Kidney (tissue), 14 donors: Measurements from ENCODE around the gene AXIN1. TPM values are rescaled to one million over a fixed set of nuclear protein-coding genes. Genes with fewer than 3 reads are reported as not detected.

Source experiments
- DNase-seq, 5 donors: peaks; one replicate each; pipeline ENCODE4 v3.0.0-alpha.2; 2013 to 2020
- FAIRE-seq: peaks from 2 replicates; lab custom pipeline; 2012; peaks lifted over from hg19 to GRCh38; lab: Jason Lieb, UNC
- H3K27ac ChIP-seq, 2 donors: one replicate each; pipeline ENCODE4 v1.7.0; 2013; ENCODE audit warnings: low read depth in 2 of 2, low read length in 2 of 2, inconsistent platforms in 1 of 2
- H3K27me3 ChIP-seq: one replicate; pipeline ENCODE4 v1.7.1; 2013; ENCODE audit warnings: low read length, inconsistent platforms; ENCODE audit not compliant: control insufficient read depth, insufficient read depth
- H3K36me3 ChIP-seq, 3 donors: one replicate each; pipeline versions ENCODE4 v1.7.0 to v1.7.1; 2013; ENCODE audit warnings: low read length in 3 of 3, control low read depth in 1 of 3, inconsistent platforms in 1 of 3; ENCODE audit not compliant: insufficient read depth in 3 of 3, control insufficient read depth in 2 of 3
- H3K4me1 ChIP-seq, 3 donors: one replicate each; pipeline versions ENCODE4 v1.7.0 to v1.7.1; 2013; ENCODE audit warnings: low read length in 3 of 3, inconsistent platforms in 1 of 3, low read depth in 1 of 3; ENCODE audit not compliant: control insufficient read depth in 2 of 3, insufficient read depth in 2 of 3
- H3K4me3 ChIP-seq, 3 donors: one replicate each; pipeline versions ENCODE4 v1.7.0 to v1.8.1; 2013; ENCODE audit warnings: low read length in 3 of 3, control low read depth in 1 of 3, inconsistent platforms in 1 of 3
- H3K9ac ChIP-seq, 3 donors: one replicate each; pipeline versions ENCODE4 v1.7.0 to v1.7.1; 2013; ENCODE audit warnings: low read length in 3 of 3, control low read depth in 1 of 3, inconsistent platforms in 1 of 3
- H3K9me3 ChIP-seq, 3 donors: one replicate each; pipeline versions ENCODE4 v1.7.0 to v1.7.1; 2013; ENCODE audit warnings: low read length in 3 of 3, control low read depth in 1 of 3, inconsistent platforms in 1 of 3; ENCODE audit not compliant: control insufficient read depth in 2 of 3, insufficient read depth in 1 of 3
- CTCF ChIP-seq: IDR thresholded peaks from 3 replicates; pipeline ENCODE4 v1.5.1; 2012; ENCODE audit warnings: mild to moderate bottlenecking, moderate library complexity, borderline replicate concordance; ENCODE audit not compliant: insufficient read depth; ENCODE audit errors: extremely low read depth
- intact Hi-C: fragments of 100-400 bp; cut with DNase I; formaldehyde crosslinking; loops from one replicate; pipeline ENCODE4 v1.11.1; 2022
- polyA plus RNA-seq: library from polyadenylated mRNA; stranded (reverse); fragments of 350-450 nt; fragmentation: Illumina TruSeq; extraction: RNeasy Lipid Tissue Mini Kit (QIAGEN cat#74804); gene quantifications from one replicate; pipeline ENCODE4 v1.2.3, GENCODE V29; 2014; ENCODE audit warnings: low read depth, low replicate concordance; ENCODE audit not compliant: insufficient read depth
- total RNA-seq: library from RNA; stranded (reverse); fragmentation: NEBNext Ultra II Directional; extraction: Animal tissue kit (Norgen Biotek cat#: 25700); gene quantifications from one replicate; pipeline ENCODE4 v1.2.1, GENCODE V29; 2021
- donor health status: control.
- donor health status: control.
- donor health status: control.
- donor health status: control.
- donor health status: control.
- donor health status: DM: yes; HTN: yes; CAD: no.
- donor health status: Normal renal cell carcinoma (clear cell type).

AXIN1 gene
- total and polyA plus RNA-seq, 2 donors from 2014 or later = 9.7 to 24.6 TPM

GRCh38 chr16:316741-317464 lies 35.6 kb downstream of the AXIN1 start:
- TF ChIP-seq CTCF = no peak
- DNase-seq = no peak
- H3K27ac ChIP-seq = no peak overlapping the region
- peaks cover 0 to 14% (median 7%) of the 10 kb centered on the region in 3 donors for H3K36me3 ChIP-seq
- intact Hi-C loops = no loop called here
- no peaks in the 10 kb centered on the region for H3K9me3 ChIP-seq
- no peak overlapping the region for H3K9ac ChIP-seq
- no peak overlapping the region for H3K4me3 ChIP-seq
- no peaks in the 10 kb centered on the region for H3K4me1 ChIP-seq
- H3K27me3 ChIP-seq = no peaks in the 10 kb centered on the region
- no peak for FAIRE-seq

- no peak for DNase-seq
Measured at GRCh38 chr16:314795-315299, 37.7 kb downstream of the AXIN1 start.

GRCh38 chr16:314351-314750 lies 38.2 kb downstream of the AXIN1 start:
- FAIRE-seq (no peak), DNase-seq (no peak)
- TF ChIP-seq CTCF = no peak

More at GRCh38 chr16:314795-315299, 37.7 kb downstream of the AXIN1 start:
- no peak for FAIRE-seq
- intact Hi-C loops = no loop called here
- Histone ChIP-seq H3K4me1 (no peaks in the 10 kb centered on the region), H3K27me3 (no peaks in the 10 kb centered on the region), H3K4me3 (no peak overlapping the region), H3K9me3 (no peaks in the 10 kb centered on the region), H3K9ac (no peak overlapping the region), H3K27ac (no peak overlapping the region), H3K36me3 (peaks cover 0 to 14% (median 7%) of the 10 kb centered on the region in 3 donors)
- no peak for TF ChIP-seq CTCF

More at GRCh38 chr16:314351-314750, 38.2 kb downstream of the AXIN1 start:
- intact Hi-C loops = no loop called here
- Histone ChIP-seq H3K36me3 (peaks cover 0 to 14% (median 10%) of the 10 kb centered on the region in 3 donors), H3K27ac (no peak overlapping the region), H3K9me3 (no peaks in the 10 kb centered on the region), H3K9ac (no peak overlapping the region), H3K4me1 (no peaks in the 10 kb centered on the region), H3K27me3 (no peaks in the 10 kb centered on the region), H3K4me3 (no peak overlapping the region)
